ENCODE results near the gene MON2.

- TF ChIP-seq POLR2A (IDR thresholded peaks at IDR 0.05): no peak
- TF ChIP-seq CTCF (IDR thresholded peaks at IDR 0.05): no peak
Observed at GRCh38 chr12:62646566-62646965, 179.9 kb downstream of the MON2 start.

Data from stomach (tissue), 4 donors.